K562 (cell line): ENCODE data around the gene SAFB. TPM values are rescaled to one million over a fixed set of nuclear protein-coding genes. Genes with fewer than 3 reads are reported as not detected.

ENCODE experiments used
- AFF4 ChIP-seq: sonication (generic); formaldehyde crosslinking; IDR thresholded peaks from 2 replicates; pipeline ENCODE4 v1.8.0; 2023; ENCODE audit warnings: mild to moderate bottlenecking, missing genetic modification reagents
- ARNT ChIP-seq, 2 experiments: fragments of 450-650 bp; IDR thresholded peaks; 2 replicates each; pipeline ENCODE4 v1.6.1; 2016; ENCODE audit warnings: mild to moderate bottlenecking in 1 of 2
- DACH1 ChIP-seq: fragments of 450-650 bp; IDR thresholded peaks from 2 replicates; pipeline ENCODE4 v1.6.1; 2018; ENCODE audit not compliant: partially characterized antibody
- EZH2 ChIP-seq: IDR thresholded peaks from 2 replicates; pipeline ENCODE4 v1.6.1; 2012; ENCODE audit warnings: low read depth, mild to moderate bottlenecking, inconsistent platforms, low read length, borderline replicate concordance
- HDAC2 ChIP-seq: fragments of 450-650 bp; IDR thresholded peaks from 2 replicates; pipeline ENCODE4 v1.6.1; 2016; ENCODE audit warnings: mild to moderate bottlenecking
- HNRNPUL1 ChIP-seq: fragments of 200-400 bp; formaldehyde crosslinking; IDR thresholded peaks from 2 replicates; pipeline ENCODE4 v1.6.1; 2017; ENCODE audit warnings: low read length
- ID3 ChIP-seq, 2 experiments: fragments of 250-450 bp in 1 of 2; fragments of 450-650 bp in 1 of 2; sonication (Bioruptor Pico) in 1 of 2; IDR thresholded peaks; 2 replicates each; pipeline versions ENCODE4 v1.6.1 to v1.8.0; 2016 to 2021; ENCODE audit warnings: mild to moderate bottlenecking in 2 of 2, moderate library complexity in 2 of 2, missing compliant biosample characterization in 1 of 2, missing genetic modification characterization in 1 of 2
- KLF6 ChIP-seq: fragments of 250-450 bp; sonication (Bioruptor Pico); IDR thresholded peaks from 2 replicates; pipeline ENCODE4 v1.4.0; 2020; ENCODE audit warnings: mild to moderate bottlenecking, moderate library complexity, borderline replicate concordance
- NCOR1 ChIP-seq: fragments of 450-650 bp; IDR thresholded peaks from 2 replicates; pipeline ENCODE4 v1.6.1; 2016; ENCODE audit warnings: mild to moderate bottlenecking, moderate library complexity
- NR2F6 ChIP-seq: fragments of 450-650 bp; formaldehyde crosslinking; IDR thresholded peaks from 2 replicates; pipeline ENCODE4 v1.4.0; 2020; ENCODE audit warnings: mild to moderate bottlenecking
- RERE ChIP-seq: sonication (generic); formaldehyde crosslinking; IDR thresholded peaks from 2 replicates; pipeline ENCODE4 v1.8.0; 2023; ENCODE audit warnings: missing genetic modification reagents, mild to moderate bottlenecking, borderline replicate concordance
- TAF1 ChIP-seq: IDR thresholded peaks from 2 replicates; pipeline ENCODE4 v1.6.1; 2011; ENCODE audit warnings: mild to moderate bottlenecking, low read length, moderate library complexity; ENCODE audit not compliant: insufficient read depth, control insufficient read depth, severe bottlenecking; ENCODE audit errors: extremely low read depth
- ZBTB26 ChIP-seq: fragments of 450-650 bp; formaldehyde crosslinking; IDR thresholded peaks from 2 replicates; pipeline ENCODE4 v1.4.0; 2022; ENCODE audit warnings: missing genetic modification characterization
- ZBTB7A ChIP-seq: IDR thresholded peaks from 2 replicates; pipeline ENCODE4 v1.6.1; 2011; ENCODE audit warnings: low read depth, mild to moderate bottlenecking, low read length, moderate library complexity, borderline replicate concordance; ENCODE audit not compliant: control insufficient read depth
- ZNF12 ChIP-seq: sonication (generic); formaldehyde crosslinking; IDR thresholded peaks from 2 replicates; pipeline ENCODE4 v1.4.0; 2020; ENCODE audit warnings: mild to moderate bottlenecking, missing genetic modification reagents
- ZNF165 ChIP-seq: fragments of 250-450 bp; sonication (Bioruptor Pico); IDR thresholded peaks from 2 replicates; pipeline ENCODE4 v1.4.0; 2020; ENCODE audit warnings: borderline replicate concordance
- ZNF77 ChIP-seq: fragments of 250-450 bp; sonication (Bioruptor Pico); IDR thresholded peaks from 2 replicates; pipeline ENCODE4 v1.5.0; 2020
- ZNF785 ChIP-seq: fragments of 250-450 bp; sonication (Bioruptor Pico); IDR thresholded peaks from 2 replicates; pipeline ENCODE4 v1.4.0; 2020; ENCODE audit warnings: mild to moderate bottlenecking
- polyA plus RNA-seq, 8 experiments: library from polyadenylated mRNA; depleted of rRNA in 4 of 8; stranded (reverse) in 5 of 8; unstranded in 3 of 8; fragments of >200 nt; fragmentation: Nextera tagmentation in 2 of 8; fragmentation: Illumina TruSeq in 1 of 8; extraction: Ambion mirVana in 2 of 8; extraction: Trizol in 1 of 8; gene quantifications; 2 replicates each; pipeline versions ENCODE4 v1.2.1 to v1.2.3, GENCODE V29; 2011 to 2014; ENCODE audit warnings: inconsistent platforms in 1 of 8, missing spikeins in 1 of 8
- total RNA-seq, 7 experiments: library from RNA; depleted of rRNA in 6 of 7; stranded (reverse); fragments of >200 nt in 6 of 7; fragmentation: Illumina TruSeq in 2 of 7; extraction: Trizol in 2 of 7; gene quantifications; 2 replicates each; pipeline versions ENCODE4 v1.2.1 to v1.2.3, GENCODE V29; 2011 to 2021; ENCODE audit warnings: low replicate concordance in 1 of 7

SAFB gene
- total and polyA plus RNA-seq, 9 of the 15 experiments (the other 6 are each of a cell fraction or from before 2014, with no cell fraction given): 1.1 to 151 (median 83.1) TPM

GRCh38 chr19:5627395-5627904 lies 4.6 kb downstream of the SAFB start (continued):
- TF ChIP-seq ZBTB7A (no peak), ZNF77 (CRISPR knock-in tag) (no peak), TAF1 (no peak), NCOR1 (peak; percentile 22; the same call in 1 of the 2 replicates), ZNF12 (CRISPR knock-in tag) (no peak), KLF6 (CRISPR knock-in tag) (peak; percentile 98), ZBTB26 (CRISPR knock-in tag) (peak; percentile 97), AFF4 (CRISPR knock-in tag) (no peak), ID3 (CRISPR knock-in tag; IDR thresholded peaks at IDR 0.05) (peak; percentile 77; the same call in 1 of the 2 replicates), ID3 (tag; IDR thresholded peaks at IDR 0.05) (peak; percentile 97), ZNF165 (CRISPR knock-in tag) (peak; percentile 93; the same call in 1 of the 2 replicates), DACH1 (no peak), RERE (no peak), EZH2 (no peak), ARNT (IDR thresholded peaks at IDR 0.05) (no peak), NR2F6 (no peak), HNRNPUL1 (no peak), ZNF785 (CRISPR knock-in tag) (no peak), HDAC2 (peak; percentile 53; the same call in 1 of the 2 replicates)
